Measurements from ENCODE around the gene RASSF4. TPM values are rescaled to one million over a fixed set of nuclear protein-coding genes. Genes with fewer than 3 reads are reported as not detected.

Gene RASSF4
- polyA plus RNA-seq, 4 donors = 16.1 to 136 (median 51.8) TPM

DNA sequence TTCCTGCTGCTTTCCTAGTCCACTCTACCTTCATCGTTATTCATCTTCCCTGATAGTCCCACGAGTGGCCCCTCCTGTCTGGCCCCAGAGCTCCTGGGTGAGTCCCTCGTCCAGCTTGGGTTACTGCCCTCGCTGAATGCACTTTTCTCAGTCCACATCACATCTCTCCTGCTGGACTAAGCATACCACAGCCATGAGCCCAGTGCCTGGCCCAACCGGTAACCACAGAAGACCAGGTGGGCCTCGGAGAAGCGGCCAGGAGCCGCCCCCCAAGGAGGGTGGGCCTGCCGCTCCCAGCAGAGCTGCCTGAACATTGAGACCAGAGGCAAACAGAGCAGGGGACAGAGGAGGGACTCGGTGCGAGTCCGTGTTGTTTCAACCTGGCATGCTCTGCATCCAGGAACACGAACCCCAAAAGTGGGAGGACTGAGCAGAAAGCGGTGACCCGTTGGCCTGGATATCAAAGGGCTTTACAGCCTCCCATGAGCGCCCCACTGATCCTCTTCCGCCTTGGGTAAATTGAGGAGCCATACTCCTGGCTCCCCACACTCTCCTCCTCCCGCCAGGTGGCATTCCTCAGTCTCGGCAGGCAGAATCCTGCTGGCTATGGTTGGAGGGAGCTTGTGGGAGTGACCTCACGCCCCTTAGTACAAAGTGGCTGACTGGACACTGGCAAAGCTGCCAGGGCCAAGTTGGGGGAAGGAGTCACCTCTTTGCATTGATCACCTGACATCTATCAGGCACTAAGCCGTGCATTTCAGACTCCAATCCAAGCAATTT lies 35.2 kb upstream of the RASSF4 start:
- Histone ChIP-seq H3K36me3 (ENCODE audit: control insufficient read depth in 3 of 3, insufficient read depth in 2 of 3, low read depth in 1 of 3, low read length in 3 of 3) (peaks cover 0 to 5% (median 0%) of the 10 kb centered on the region in 3 donors), H3K4me1 (ENCODE audit: control insufficient read depth in 3 of 3, insufficient read depth in 2 of 3, low read depth in 1 of 3, low read length in 2 of 3) (peaks cover 0 to 20% (median 4%) of the 10 kb centered on the region in 3 donors), H3K9me3 (ENCODE audit: control insufficient read depth in 2 of 2, insufficient read depth in 1 of 2, low read depth in 1 of 2, low read length in 1 of 2) (peaks cover 0 to 7% of the 10 kb centered on the region in 2 donors), H3K4me3 (ENCODE audit: low read depth in 1 of 3, low read length in 3 of 3) (no peak overlapping the region), H3K27ac (ENCODE audit: low read depth in 1 of 3, low read length in 2 of 3) (no peak overlapping the region), H3K27me3 (ENCODE audit: control insufficient read depth in 3 of 3, insufficient read depth in 3 of 3, low read length in 3 of 3) (no peaks in the 10 kb centered on the region)
- no peak for DNase-seq
- WGBS, 3 donors = 80 to 87% (median 83%) methylated on average over 20 to 21 of the region's 21 CpGs
- FAIRE-seq = no peak

GRCh38 chr10:44925224-44925623 lies 34.4 kb upstream of the RASSF4 start:
- Histone ChIP-seq H3K4me1 (ENCODE audit: control insufficient read depth in 3 of 3, insufficient read depth in 2 of 3, low read depth in 1 of 3, low read length in 2 of 3) (peaks cover 0 to 20% (median 4%) of the 10 kb centered on the region in 3 donors), H3K9me3 (ENCODE audit: control insufficient read depth in 2 of 2, insufficient read depth in 1 of 2, low read depth in 1 of 2, low read length in 1 of 2) (peaks cover 0 to 8% of the 10 kb centered on the region in 2 donors), H3K27ac (ENCODE audit: low read depth in 1 of 3, low read length in 2 of 3) (no peak overlapping the region), H3K4me3 (ENCODE audit: low read depth in 1 of 3, low read length in 3 of 3) (no peak overlapping the region), H3K27me3 (ENCODE audit: control insufficient read depth in 3 of 3, insufficient read depth in 3 of 3, low read length in 3 of 3) (no peaks in the 10 kb centered on the region), H3K36me3 (ENCODE audit: control insufficient read depth in 3 of 3, insufficient read depth in 2 of 3, low read depth in 1 of 3, low read length in 3 of 3) (peaks cover 0 to 5% (median 0%) of the 10 kb centered on the region in 3 donors)
- WGBS, 3 donors = 64 to 77% (median 66%) methylated on average over 7 of the region's 7 CpGs
- FAIRE-seq = no peak
- peak in 1 of 2 donors; percentile 36 for DNase-seq

- no peaks in the 10 kb centered on the region for H3K27me3 ChIP-seq (ENCODE audit: control insufficient read depth in 3 of 3, insufficient read depth in 3 of 3, low read length in 3 of 3)
- WGBS, 3 donors = 93 to 96% (median 93%) methylated on average over 16 of the region's 16 CpGs
- peaks cover 0 to 8% of the 10 kb centered on the region in 2 donors for H3K9me3 ChIP-seq (ENCODE audit: control insufficient read depth in 2 of 2, insufficient read depth in 1 of 2, low read depth in 1 of 2, low read length in 1 of 2)
- H3K4me3 ChIP-seq (ENCODE audit: low read depth in 1 of 3, low read length in 3 of 3) = no peak overlapping the region
- peaks cover 0 to 3% (median 0%) of the 10 kb centered on the region in 3 donors for H3K36me3 ChIP-seq (ENCODE audit: control insufficient read depth in 3 of 3, insufficient read depth in 2 of 3, low read depth in 1 of 3, low read length in 3 of 3)
- DNase-seq (no peak), FAIRE-seq (no peak)
- H3K4me1 ChIP-seq (ENCODE audit: control insufficient read depth in 3 of 3, insufficient read depth in 2 of 3, low read depth in 1 of 3, low read length in 2 of 3) = peaks cover 0 to 20% (median 4%) of the 10 kb centered on the region in 3 donors
- no peak overlapping the region for H3K27ac ChIP-seq (ENCODE audit: low read depth in 1 of 3, low read length in 2 of 3)
Observed at GRCh38 chr10:44925811-44926750, 33.5 kb upstream of the RASSF4 start.

DNA sequence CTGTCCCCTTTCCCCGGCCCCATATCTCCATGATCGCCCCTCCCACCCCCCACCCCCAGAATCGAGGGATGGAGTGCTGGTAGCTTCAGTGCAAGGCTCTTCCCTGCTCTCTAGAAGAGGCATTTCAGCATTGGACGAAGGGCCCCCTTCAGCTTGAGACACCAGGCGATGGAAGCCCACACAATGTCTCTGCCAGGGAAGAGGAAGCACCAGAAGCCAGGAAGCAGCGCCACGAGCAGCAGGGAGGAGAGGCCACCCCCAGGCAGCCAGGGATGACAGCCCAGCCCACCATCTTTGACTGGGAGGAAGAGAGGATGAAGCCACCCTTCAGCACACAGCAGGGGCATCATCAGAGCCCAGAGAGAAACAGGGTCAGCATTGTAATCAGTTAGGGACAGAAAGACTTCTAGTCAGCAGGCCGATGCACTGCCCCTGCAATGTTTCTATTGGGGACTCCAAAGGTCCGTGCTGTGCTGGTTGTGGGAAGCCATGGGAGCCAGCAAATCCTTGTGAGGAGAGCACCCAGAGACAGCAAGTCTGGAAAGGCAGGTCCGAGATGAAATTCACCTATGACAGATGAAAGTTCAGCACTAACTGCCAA lies 32.8 kb upstream of the RASSF4 start:
- 48 to 61% (median 50%) methylated on average over 10 of the region's 10 CpGs for WGBS, 3 donors
- FAIRE-seq = no peak
- H3K4me1 ChIP-seq (ENCODE audit: control insufficient read depth in 3 of 3, insufficient read depth in 2 of 3, low read depth in 1 of 3, low read length in 2 of 3) = peaks cover 0 to 15% (median 4%) of the 10 kb centered on the region in 3 donors
- H3K27ac ChIP-seq (ENCODE audit: low read depth in 1 of 3, low read length in 2 of 3) = peak overlapping the region in 1 of 3 donors; percentile 57
- no peak overlapping the region for H3K4me3 ChIP-seq (ENCODE audit: low read depth in 1 of 3, low read length in 3 of 3)
- DNase-seq = no peak
- peaks cover 0 to 8% of the 10 kb centered on the region in 2 donors for H3K9me3 ChIP-seq (ENCODE audit: control insufficient read depth in 2 of 2, insufficient read depth in 1 of 2, low read depth in 1 of 2, low read length in 1 of 2)
- H3K36me3 ChIP-seq (ENCODE audit: control insufficient read depth in 3 of 3, insufficient read depth in 2 of 3, low read depth in 1 of 3, low read length in 3 of 3) = no peaks in the 10 kb centered on the region
- no peaks in the 10 kb centered on the region for H3K27me3 ChIP-seq (ENCODE audit: control insufficient read depth in 3 of 3, insufficient read depth in 3 of 3, low read length in 3 of 3)

DNA sequence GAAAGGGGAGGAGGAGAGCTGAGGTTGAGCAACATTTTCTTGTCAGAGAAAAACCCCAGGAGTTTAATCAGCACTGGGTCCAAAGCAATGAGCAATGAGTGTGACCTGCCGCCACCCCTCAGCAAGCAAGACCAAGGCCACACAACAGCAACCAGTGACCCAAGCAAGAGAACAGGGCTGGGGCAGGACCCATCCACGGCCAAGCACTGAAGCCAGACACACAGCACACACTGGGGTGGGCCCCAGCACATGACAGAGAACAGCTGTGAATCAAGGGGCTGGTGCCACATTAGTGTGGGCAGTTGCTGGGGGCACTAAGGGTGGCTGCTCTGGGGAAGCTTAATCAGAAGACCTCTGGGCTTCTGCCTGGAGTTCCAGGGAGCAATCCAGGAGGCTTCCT lies 32.2 kb upstream of the RASSF4 start:
- Histone ChIP-seq H3K27ac (ENCODE audit: low read depth in 1 of 3, low read length in 2 of 3) (peak overlapping the region in 1 of 3 donors; percentile 59), H3K36me3 (ENCODE audit: control insufficient read depth in 3 of 3, insufficient read depth in 2 of 3, low read depth in 1 of 3, low read length in 3 of 3) (no peaks in the 10 kb centered on the region), H3K27me3 (ENCODE audit: control insufficient read depth in 3 of 3, insufficient read depth in 3 of 3, low read length in 3 of 3) (no peaks in the 10 kb centered on the region), H3K4me3 (ENCODE audit: low read depth in 1 of 3, low read length in 3 of 3) (no peak overlapping the region), H3K4me1 (ENCODE audit: control insufficient read depth in 3 of 3, insufficient read depth in 2 of 3, low read depth in 1 of 3, low read length in 2 of 3) (peaks cover 0 to 14% (median 0%) of the 10 kb centered on the region in 3 donors), H3K9me3 (ENCODE audit: control insufficient read depth in 2 of 2, insufficient read depth in 1 of 2, low read depth in 1 of 2, low read length in 1 of 2) (peaks cover 0 to 8% of the 10 kb centered on the region in 2 donors)
- peak; percentile 63 to 79 for DNase-seq
- no peak for FAIRE-seq
- 37 to 45% (median 37%) methylated on average over 2 of the region's 2 CpGs for WGBS, 3 donors

DNA sequence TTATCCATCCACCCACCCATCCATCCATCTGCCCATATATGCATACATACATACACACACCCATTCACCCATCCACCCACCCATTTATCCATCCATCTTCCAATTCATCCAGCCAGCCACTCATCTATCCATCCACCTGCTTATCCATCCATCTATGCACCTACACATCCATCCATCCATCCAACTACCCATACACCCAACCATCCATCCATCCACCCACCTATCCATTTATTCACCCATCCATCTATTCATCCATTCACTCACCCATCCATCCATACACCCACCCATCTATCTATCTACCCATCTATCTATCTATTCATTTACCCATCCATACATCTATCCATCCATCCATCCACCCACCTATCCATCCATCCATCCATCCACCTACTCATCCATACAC lies 31.1 kb upstream of the RASSF4 start:
- peaks cover 0 to 3% of the 10 kb centered on the region in 2 donors for H3K9me3 ChIP-seq (ENCODE audit: control insufficient read depth in 2 of 2, insufficient read depth in 1 of 2, low read depth in 1 of 2, low read length in 1 of 2)
- H3K4me3 ChIP-seq (ENCODE audit: low read depth in 1 of 3, low read length in 3 of 3) = no peak overlapping the region
- no peaks in the 10 kb centered on the region for H3K36me3 ChIP-seq (ENCODE audit: control insufficient read depth in 3 of 3, insufficient read depth in 2 of 3, low read depth in 1 of 3, low read length in 3 of 3)
- DNase-seq (no peak), FAIRE-seq (no peak)
- no peak overlapping the region for H3K27ac ChIP-seq (ENCODE audit: low read depth in 1 of 3, low read length in 2 of 3)
- H3K4me1 ChIP-seq (ENCODE audit: control insufficient read depth in 3 of 3, insufficient read depth in 2 of 3, low read depth in 1 of 3, low read length in 2 of 3) = peaks cover 0 to 21% (median 0%) of the 10 kb centered on the region in 3 donors
- no peaks in the 10 kb centered on the region for H3K27me3 ChIP-seq (ENCODE audit: control insufficient read depth in 3 of 3, insufficient read depth in 3 of 3, low read length in 3 of 3)

GRCh38 chr10:44929356-44930255 lies 30.0 kb upstream of the RASSF4 start:
- peaks cover 0 to 3% of the 10 kb centered on the region in 2 donors for H3K9me3 ChIP-seq (ENCODE audit: control insufficient read depth in 2 of 2, insufficient read depth in 1 of 2, low read depth in 1 of 2, low read length in 1 of 2)

More at GRCh38 chr10:44929356-44930255, 30.0 kb upstream of the RASSF4 start:
- H3K4me1 ChIP-seq (ENCODE audit: control insufficient read depth in 3 of 3, insufficient read depth in 2 of 3, low read depth in 1 of 3, low read length in 2 of 3) = peaks cover 0 to 21% (median 0%) of the 10 kb centered on the region in 3 donors
- H3K27ac ChIP-seq (ENCODE audit: low read depth in 1 of 3, low read length in 2 of 3) = no peak overlapping the region
- DNase-seq = no peak
- FAIRE-seq = no peak
- H3K27me3 ChIP-seq (ENCODE audit: control insufficient read depth in 3 of 3, insufficient read depth in 3 of 3, low read length in 3 of 3) = no peaks in the 10 kb centered on the region
- no peak overlapping the region for H3K4me3 ChIP-seq (ENCODE audit: low read depth in 1 of 3, low read length in 3 of 3)
- 70 to 86% (median 78%) methylated on average over 7 to 8 of the region's 8 CpGs for WGBS, 3 donors
- H3K36me3 ChIP-seq (ENCODE audit: control insufficient read depth in 3 of 3, insufficient read depth in 2 of 3, low read depth in 1 of 3, low read length in 3 of 3) = no peaks in the 10 kb centered on the region

Measured in small intestine (tissue), 7 donors.